GM18907 (cell line): ENCODE results near the gene NAV2.

Experiments used
- ATAC-seq: cut with Tn5 transposase; IDR thresholded peaks from one replicate; pipeline ENCODE4 v1.9.1; 2021; ENCODE audit warnings: mild to moderate bottlenecking, moderate library complexity; ENCODE audit not compliant: unreplicated experiment

NAV2 gene

GRCh38 chr11:20008871-20009644 lies 296.4 kb downstream of the NAV2 start:
- no peak for ATAC-seq

- ATAC-seq, result no peak
Measured at GRCh38 chr11:20010156-20010850, 297.7 kb downstream of the NAV2 start.

- ATAC-seq, result no peak
Measured at GRCh38 chr11:20010851-20011225, 298.2 kb downstream of the NAV2 start.

GRCh38 chr11:20011307-20011951 lies 298.8 kb downstream of the NAV2 start:
- no peak for ATAC-seq

GRCh38 chr11:20013346-20014066 lies 300.9 kb downstream of the NAV2 start:
- ATAC-seq, result no peak

- ATAC-seq, result no peak
Measured at GRCh38 chr11:20014067-20014402, 301.4 kb downstream of the NAV2 start.

- ATAC-seq, result no peak
Measured at GRCh38 chr11:20015101-20015500, 302.5 kb downstream of the NAV2 start.

- ATAC-seq, result no peak
Measured at GRCh38 chr11:20015529-20016427, 303.1 kb downstream of the NAV2 start.

GRCh38 chr11:20016526-20016925 lies 303.9 kb downstream of the NAV2 start:
- ATAC-seq, result no peak

- ATAC-seq, result no peak
Measured at GRCh38 chr11:20017320-20017719, 304.7 kb downstream of the NAV2 start.

- no peak for ATAC-seq
Measured at GRCh38 chr11:20020198-20020597, 307.6 kb downstream of the NAV2 start.

- no peak for ATAC-seq
Measured at GRCh38 chr11:20020716-20021115, 308.1 kb downstream of the NAV2 start.

GRCh38 chr11:20021212-20021611 lies 308.6 kb downstream of the NAV2 start:
- no peak for ATAC-seq

GRCh38 chr11:20021771-20022362 lies 309.2 kb downstream of the NAV2 start:
- no peak for ATAC-seq

- no peak for ATAC-seq
Measured at GRCh38 chr11:20022363-20023081, 309.9 kb downstream of the NAV2 start.

- no peak for ATAC-seq
Measured at GRCh38 chr11:20023082-20023426, 310.4 kb downstream of the NAV2 start.

GRCh38 chr11:20024172-20024935 lies 311.7 kb downstream of the NAV2 start:
- no peak for ATAC-seq

- ATAC-seq, result no peak
Measured at GRCh38 chr11:20025332-20025840, 312.7 kb downstream of the NAV2 start.
